ENCODE results near the gene C11orf58.

Gene C11orf58

DNA sequence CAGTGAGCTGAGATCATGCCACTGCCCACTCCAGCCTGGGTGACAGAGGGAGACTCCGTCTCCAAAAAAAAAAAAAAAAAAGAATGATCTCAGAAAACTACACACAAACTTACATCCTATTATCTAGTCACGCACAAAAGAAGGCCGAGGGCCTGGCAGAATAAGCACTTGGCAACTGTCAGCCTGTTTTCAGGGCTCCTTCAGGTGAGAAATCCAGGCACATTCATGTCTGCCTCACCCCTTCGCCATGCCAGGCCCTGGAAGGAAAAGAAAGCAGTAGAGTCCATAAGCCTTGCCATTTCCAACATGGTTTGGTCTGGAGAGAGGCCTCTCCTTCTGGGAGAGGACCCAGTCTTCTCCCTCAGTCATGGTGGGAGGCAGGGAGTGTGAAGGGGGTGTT is 30.9 kb downstream of the C11orf58 start:
- FAIRE-seq = no peak

GRCh38 chr11:16770016-16770415 is 31.6 kb downstream of the C11orf58 start:
- FAIRE-seq = no peak

GRCh38 chr11:16771350-16772140 is 33.1 kb downstream of the C11orf58 start:
- no peak for FAIRE-seq

DNA sequence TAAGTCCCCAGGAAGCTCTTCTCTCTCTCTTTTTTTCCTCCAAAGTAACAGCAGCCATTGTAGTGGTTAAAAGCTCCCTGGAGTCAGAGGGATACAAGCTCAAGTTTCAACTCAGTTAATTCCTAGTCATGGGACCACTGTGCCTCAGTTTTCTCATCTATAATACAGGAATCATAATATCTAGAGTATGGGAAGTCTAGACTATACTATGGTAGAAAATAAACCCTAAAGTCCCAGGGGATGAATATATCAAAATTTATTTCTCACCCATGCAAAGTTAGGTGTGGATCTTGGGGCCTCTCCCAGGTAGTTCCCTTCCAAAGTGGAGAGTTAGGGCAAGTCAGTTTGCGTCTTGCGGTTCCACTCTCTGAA is 33.7 kb downstream of the C11orf58 start:
- FAIRE-seq = no peak

GRCh38 chr11:16773981-16774935 is 35.8 kb downstream of the C11orf58 start:
- no peak for FAIRE-seq

DNA sequence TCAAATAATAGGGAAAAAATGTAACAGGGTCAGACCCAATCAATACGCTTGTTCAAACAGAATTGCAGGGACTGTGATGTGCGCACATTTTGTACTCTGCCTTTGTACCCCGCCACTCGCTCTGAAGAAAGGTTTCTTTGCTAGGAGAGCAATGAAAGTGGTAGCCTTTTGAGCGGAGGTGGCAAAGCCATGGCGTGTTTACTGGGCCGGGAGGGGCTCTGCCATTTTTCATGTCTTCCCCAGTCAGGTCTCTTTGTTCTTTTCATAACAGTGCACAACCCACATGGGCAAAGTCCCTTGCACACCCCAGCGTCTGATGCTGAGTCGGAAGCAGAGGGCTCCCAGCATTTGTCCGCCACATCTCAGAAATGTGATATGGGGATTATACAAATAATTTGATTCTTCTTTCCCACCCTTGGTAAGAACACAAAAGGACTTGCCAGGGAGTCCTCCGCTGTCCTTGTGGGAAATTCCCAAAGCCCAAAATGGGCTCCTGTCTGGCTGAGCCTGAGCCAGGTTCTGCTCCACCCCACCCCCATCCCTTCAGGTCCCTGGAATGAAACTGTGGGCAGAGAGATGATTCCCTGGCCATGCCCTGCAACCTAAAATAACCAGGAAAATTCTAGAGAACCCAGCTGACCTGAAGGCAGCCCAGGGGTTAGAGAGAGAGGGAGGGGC is 36.6 kb downstream of the C11orf58 start:
- no peak for FAIRE-seq

DNA sequence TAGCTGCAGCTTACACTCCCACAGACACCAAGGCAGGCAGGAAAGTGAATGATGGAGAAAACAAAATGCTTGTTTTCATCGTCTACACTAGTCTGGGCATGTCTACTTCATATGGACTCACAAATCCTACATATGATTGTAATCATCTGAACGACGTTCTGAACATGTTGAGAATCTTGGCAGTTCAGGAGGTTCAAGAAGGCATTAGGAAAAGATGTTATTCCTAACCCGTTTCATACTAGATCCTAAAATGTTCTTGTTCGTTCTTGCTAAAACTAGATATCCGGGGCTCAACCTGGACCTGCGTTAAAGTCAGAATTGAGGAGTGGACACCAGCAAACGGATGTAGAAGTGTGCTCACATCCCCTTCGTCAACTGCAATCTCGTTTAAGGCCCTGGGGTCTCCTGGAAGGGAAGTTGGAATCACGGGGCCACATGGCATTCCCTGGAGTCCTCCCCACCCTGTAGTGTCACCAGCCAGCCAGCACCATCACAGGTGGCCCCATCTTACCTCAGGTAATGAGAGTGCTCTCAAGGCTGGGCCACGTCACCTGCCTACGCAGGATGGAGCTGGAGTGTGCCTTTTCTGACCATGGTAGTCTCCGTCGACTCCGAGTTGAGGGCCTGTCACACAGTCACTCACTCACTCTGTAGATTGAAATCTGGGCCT is 37.3 kb downstream of the C11orf58 start:
- FAIRE-seq = no peak

DNA sequence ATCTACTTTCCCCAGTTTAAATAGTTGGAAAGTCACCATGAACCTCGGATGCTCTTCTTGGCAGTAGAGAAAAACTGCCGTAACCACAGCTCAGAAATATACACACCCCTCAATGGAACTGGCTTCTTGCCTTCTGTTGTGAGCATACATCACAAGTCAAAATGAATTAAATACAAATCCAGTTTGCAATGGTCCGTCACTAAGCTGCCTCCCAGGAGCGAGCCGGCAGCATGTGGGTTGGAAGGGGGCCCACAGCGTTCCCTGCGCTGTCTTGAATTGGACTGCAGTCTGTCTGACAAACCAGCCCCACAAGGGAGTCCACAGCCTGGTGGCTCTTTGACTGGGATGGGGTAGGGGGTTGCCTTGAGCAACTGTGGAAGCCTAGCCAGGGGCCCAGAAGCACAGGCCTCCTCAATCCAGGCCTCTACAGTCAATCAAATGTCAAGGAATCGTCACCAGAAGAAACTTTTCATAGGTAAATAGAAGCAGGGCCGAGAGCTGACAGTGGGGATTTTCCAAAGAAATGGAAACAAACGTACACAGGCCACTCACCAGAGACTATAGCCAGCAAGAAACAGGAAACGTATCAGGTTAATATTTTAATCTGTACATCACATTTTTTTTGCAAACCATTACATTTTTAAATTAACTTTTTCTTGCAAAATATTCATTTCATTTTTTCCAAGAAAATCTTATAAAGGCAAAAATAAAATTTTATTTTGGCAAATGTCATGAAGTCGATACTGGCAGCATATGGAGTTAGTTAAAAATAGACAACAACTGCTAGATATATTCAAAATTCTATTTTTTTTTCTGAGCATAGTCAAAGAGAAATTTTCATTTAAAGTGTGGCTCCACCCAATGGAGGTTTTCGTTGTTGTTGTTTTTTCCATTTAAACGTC is 38.5 kb downstream of the C11orf58 start:
- no peak for FAIRE-seq

DNA sequence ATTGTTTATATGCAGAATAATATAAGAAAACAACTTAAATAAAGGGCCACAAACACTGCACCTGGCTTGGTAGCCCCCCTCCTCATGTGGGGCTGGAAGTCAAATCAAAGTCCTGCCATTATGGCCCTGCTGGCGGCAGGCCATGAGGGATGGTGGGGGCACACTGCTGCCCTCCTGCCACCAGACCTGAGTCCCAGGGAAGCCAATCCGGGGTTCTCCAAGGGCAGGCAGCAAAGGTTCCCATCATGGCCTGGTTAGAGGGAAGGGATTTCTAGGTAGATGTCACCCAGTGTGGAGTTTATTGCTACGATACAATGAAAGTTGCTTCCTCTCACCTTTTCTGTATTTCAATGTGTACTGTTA is 39.1 kb downstream of the C11orf58 start:
- FAIRE-seq = no peak

GRCh38 chr11:16778286-16778685 is 39.8 kb downstream of the C11orf58 start:
- FAIRE-seq = no peak

- no peak for FAIRE-seq
These were observed 40.4 kb downstream of the C11orf58 start for GRCh38 chr11:16778876-16779275.

- no peak for FAIRE-seq
These were observed 41.0 kb downstream of the C11orf58 start for GRCh38 chr11:16779436-16779835.

DNA sequence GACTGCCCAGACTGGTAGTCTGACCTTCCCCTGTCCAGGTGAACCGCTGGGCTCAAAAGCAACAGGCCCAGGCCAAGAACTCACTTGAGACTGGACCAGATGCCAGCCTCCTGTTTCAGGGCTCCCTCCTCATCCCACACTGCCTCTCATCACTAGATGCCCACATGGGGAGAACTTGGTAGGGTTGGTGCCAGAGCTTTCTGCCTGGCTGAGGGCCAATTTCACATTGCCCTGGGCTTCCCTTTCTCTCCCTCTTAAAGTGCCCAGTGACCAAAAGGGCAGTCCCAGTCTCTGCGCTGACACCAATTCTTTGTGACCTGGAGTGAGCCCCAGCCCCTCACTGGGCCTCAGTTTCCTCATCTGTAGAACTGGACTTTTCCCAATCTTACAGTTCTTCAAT is 41.7 kb downstream of the C11orf58 start:
- FAIRE-seq = no peak

GRCh38 chr11:16780698-16781550 is 42.5 kb downstream of the C11orf58 start:
- no peak for FAIRE-seq

GRCh38 chr11:16781936-16782919 is 43.8 kb downstream of the C11orf58 start:
- no peak for FAIRE-seq

DNA sequence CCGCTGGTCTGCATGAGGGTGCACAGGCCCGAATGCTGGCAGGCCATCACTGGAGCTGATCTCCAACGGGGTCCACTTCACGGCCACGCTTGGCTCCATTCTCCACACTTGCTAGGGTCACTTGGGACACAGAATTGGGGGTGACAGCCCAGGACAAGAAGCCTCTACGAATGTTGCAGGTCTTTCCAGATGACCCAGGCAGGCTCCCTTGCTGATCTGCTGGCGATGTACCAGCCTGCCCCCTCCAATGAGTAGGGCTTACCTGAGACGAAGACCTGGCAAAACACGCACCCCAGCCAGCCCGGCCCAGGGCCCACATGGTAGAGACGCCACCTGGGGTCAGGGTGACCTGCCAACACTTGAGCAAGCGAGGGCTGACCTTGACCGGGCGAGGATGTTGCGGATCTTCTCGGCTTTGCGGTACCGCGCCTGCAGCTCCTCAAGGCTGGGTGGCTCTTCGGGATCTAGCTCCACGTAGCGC is 44.9 kb downstream of the C11orf58 start:
- FAIRE-seq = no peak

- no peak for FAIRE-seq
These were observed 45.6 kb downstream of the C11orf58 start for GRCh38 chr11:16784097-16784496.

DNA sequence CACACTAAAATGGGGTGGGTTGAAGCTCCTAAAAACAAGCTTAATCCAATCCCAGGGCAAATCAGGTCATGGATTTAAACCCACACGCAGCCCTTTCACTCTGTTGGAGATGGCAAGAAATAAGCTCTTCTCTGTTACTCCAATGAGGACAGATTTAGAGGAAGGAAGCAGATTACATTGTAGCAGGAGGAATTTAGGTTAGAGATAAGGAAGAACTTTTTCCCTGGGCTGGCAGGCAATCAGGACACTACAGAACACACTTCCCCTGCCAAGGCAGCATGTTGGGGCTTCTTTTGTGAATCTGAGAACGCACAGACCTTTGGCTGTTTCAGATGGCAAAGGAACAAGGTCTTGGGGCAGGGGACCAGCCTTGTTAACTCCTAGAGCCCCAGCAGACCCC is 46.2 kb downstream of the C11orf58 start:
- FAIRE-seq = no peak

- FAIRE-seq = peak; percentile 27
These were observed 47.2 kb downstream of the C11orf58 start for GRCh38 chr11:16785520-16786128.
